AG04449 (cell line): Measurements from ENCODE around the gene TUBG1.

Source experiments
- CTCF ChIA-PET: fragments of 350-600 bp; formaldehyde crosslinking; extraction: SDS; loops from one replicate; lab custom pipeline; 2021; ENCODE audit warnings: antibody characterized with exemption; lab: Yijun Ruan, JAX
- POLR2A ChIA-PET: fragments of 400-600, 350-600 bp; formaldehyde crosslinking; extraction: SDS; loops from one replicate; lab custom pipeline; 2020; ENCODE audit warnings: antibody characterized with exemption, inconsistent platforms; lab: Yijun Ruan, JAX
- DNase-seq: peaks from one replicate; pipeline ENCODE4 v3.0.0-alpha.2; 2010; ENCODE audit warnings: low read depth, low spot score
- H3K4me3 ChIP-seq: 2 replicates; pipeline ENCODE4 v1.5.1; 2011; ENCODE audit warnings: low read depth, mild to moderate bottlenecking, control low read depth, low read length
- CTCF ChIP-seq: IDR thresholded peaks from one replicate; pipeline ENCODE4 v1.5.1; 2011; ENCODE audit warnings: mild to moderate bottlenecking, moderate library complexity, low read length, control low read depth, inconsistent platforms; ENCODE audit not compliant: insufficient read depth; ENCODE audit errors: missing control alignments

The TUBG1 gene

GRCh38 chr17:42629411-42630009, 20.0 kb downstream of the TUBG1 start:
- ChIA-PET CTCF (no interaction called here), POLR2A (no interaction called here)
- no peak overlapping the region for H3K4me3 ChIP-seq
- no peak for DNase-seq
- no peak for TF ChIP-seq CTCF

GRCh38 chr17:42632949-42633444, 23.5 kb downstream of the TUBG1 start:
- POLR2A ChIA-PET = no interaction called here
- no peak for DNase-seq
- TF ChIP-seq CTCF = no peak
- no peak overlapping the region for H3K4me3 ChIP-seq
- CTCF ChIA-PET = interaction anchor here (0.8 kb wide), 1 partner anchor 9 kb away, joined by 3 read pairs; no protein-coding TSS in a partner anchor

- no peak for TF ChIP-seq CTCF
- CTCF ChIA-PET = no interaction called here
- POLR2A ChIA-PET = no interaction called here
- no peak for DNase-seq
- H3K4me3 ChIP-seq = no peak overlapping the region
Measured at GRCh38 chr17:42639525-42640113, 30.1 kb downstream of the TUBG1 start.

GRCh38 chr17:42640121-42640520, 30.6 kb downstream of the TUBG1 start:
- POLR2A ChIA-PET = no interaction called here
- no peak overlapping the region for H3K4me3 ChIP-seq
- CTCF ChIA-PET = no interaction called here
- no peak for DNase-seq
- TF ChIP-seq CTCF = no peak

GRCh38 chr17:42642336-42642735, 32.9 kb downstream of the TUBG1 start:
- CTCF ChIA-PET = interaction anchor here (1.3 kb wide), 1 partner anchor 11 kb away, joined by 3 read pairs; no protein-coding TSS in a partner anchor
- DNase-seq = no peak
- POLR2A ChIA-PET = no interaction called here
- no peak for TF ChIP-seq CTCF
- H3K4me3 ChIP-seq = no peak overlapping the region

GRCh38 chr17:42647778-42648177, 38.3 kb downstream of the TUBG1 start:
- ChIA-PET POLR2A (no interaction called here), CTCF (interaction anchor here (1.5 kb wide), 1 partner anchor 39 kb away, joined by 4 read pairs; the partner anchor contains the start of gene RETREG3)
- DNase-seq = no peak
- TF ChIP-seq CTCF = no peak
- H3K4me3 ChIP-seq = no peak overlapping the region
